ENCODE results near the gene SYT1.

Gene SYT1

GRCh38 chr12:78866518-78866917, 1.9 kb downstream of the SYT1 start:
- Histone ChIP-seq H3K27me3 (ENCODE audit: control insufficient read depth, insufficient read depth, low read length) (no peaks in the 10 kb centered on the region), H3K4me3 (ENCODE audit: low read depth, low read length) (peak overlapping the region; percentile 95), H3K27ac (ENCODE audit: low read depth, low read length) (no peak overlapping the region), H3K36me3 (ENCODE audit: control insufficient read depth, insufficient read depth, low read length) (no peaks in the 10 kb centered on the region), H3K9ac (ENCODE audit: low read depth, low read length) (no peak overlapping the region), H3K9me3 (ENCODE audit: control insufficient read depth, insufficient read depth, low read length) (no peaks in the 10 kb centered on the region), H3K4me1 (ENCODE audit: control insufficient read depth, insufficient read depth, low read length) (peaks cover 37% of the 10 kb centered on the region)

- Histone ChIP-seq H3K4me1 (ENCODE audit: control insufficient read depth, insufficient read depth, low read length) (peaks cover 35% of the 10 kb centered on the region), H3K27me3 (ENCODE audit: control insufficient read depth, insufficient read depth, low read length) (no peaks in the 10 kb centered on the region), H3K27ac (ENCODE audit: low read depth, low read length) (no peak overlapping the region), H3K9ac (ENCODE audit: low read depth, low read length) (no peak overlapping the region), H3K36me3 (ENCODE audit: control insufficient read depth, insufficient read depth, low read length) (no peaks in the 10 kb centered on the region), H3K4me3 (ENCODE audit: low read depth, low read length) (no peak overlapping the region), H3K9me3 (ENCODE audit: control insufficient read depth, insufficient read depth, low read length) (no peaks in the 10 kb centered on the region)
These were observed 6.0 kb downstream of the SYT1 start for GRCh38 chr12:78870539-78870938.

- H3K4me1 ChIP-seq (ENCODE audit: control insufficient read depth, insufficient read depth, low read length), result peaks cover 31% of the 10 kb centered on the region
These were observed 7.0 kb downstream of the SYT1 start for GRCh38 chr12:78871566-78871965.

GRCh38 chr12:78878459-78878858, 13.9 kb downstream of the SYT1 start:
- Histone ChIP-seq H3K4me3 (ENCODE audit: low read depth, low read length) (no peak overlapping the region), H3K36me3 (ENCODE audit: control insufficient read depth, insufficient read depth, low read length) (0 out of 2 replicates have a peak, but pooled peaks cover 4% of the 10 kb centered on the region), H3K9ac (ENCODE audit: low read depth, low read length) (no peak overlapping the region), H3K4me1 (ENCODE audit: control insufficient read depth, insufficient read depth, low read length) (peaks cover 41% of the 10 kb centered on the region), H3K27me3 (ENCODE audit: control insufficient read depth, insufficient read depth, low read length) (no peaks in the 10 kb centered on the region), H3K9me3 (ENCODE audit: control insufficient read depth, insufficient read depth, low read length) (no peaks in the 10 kb centered on the region), H3K27ac (ENCODE audit: low read depth, low read length) (peak overlapping the region; percentile 21)

More at GRCh38 chr12:78871566-78871965, 7.0 kb downstream of the SYT1 start:
- no peak overlapping the region for H3K27ac ChIP-seq (ENCODE audit: low read depth, low read length)
- no peaks in the 10 kb centered on the region for H3K27me3 ChIP-seq (ENCODE audit: control insufficient read depth, insufficient read depth, low read length)
- H3K4me3 ChIP-seq (ENCODE audit: low read depth, low read length), result no peak overlapping the region
- H3K9me3 ChIP-seq (ENCODE audit: control insufficient read depth, insufficient read depth, low read length), result no peaks in the 10 kb centered on the region
- H3K9ac ChIP-seq (ENCODE audit: low read depth, low read length), result no peak overlapping the region
- H3K36me3 ChIP-seq (ENCODE audit: control insufficient read depth, insufficient read depth, low read length), result no peaks in the 10 kb centered on the region

- 0 out of 2 replicates have a peak, but pooled peaks cover 4% of the 10 kb centered on the region for H3K36me3 ChIP-seq (ENCODE audit: control insufficient read depth, insufficient read depth, low read length)
- no peak overlapping the region for H3K9ac ChIP-seq (ENCODE audit: low read depth, low read length)
- no peaks in the 10 kb centered on the region for H3K9me3 ChIP-seq (ENCODE audit: control insufficient read depth, insufficient read depth, low read length)
- H3K27ac ChIP-seq (ENCODE audit: low read depth, low read length), result peak overlapping the region; percentile 21
- H3K4me1 ChIP-seq (ENCODE audit: control insufficient read depth, insufficient read depth, low read length), result peaks cover 41% of the 10 kb centered on the region
- no peak overlapping the region for H3K4me3 ChIP-seq (ENCODE audit: low read depth, low read length)
- no peaks in the 10 kb centered on the region for H3K27me3 ChIP-seq (ENCODE audit: control insufficient read depth, insufficient read depth, low read length)
These were observed 14.3 kb downstream of the SYT1 start for GRCh38 chr12:78878866-78879265.

- Histone ChIP-seq H3K4me3 (ENCODE audit: low read depth, low read length) (no peak overlapping the region), H3K9me3 (ENCODE audit: control insufficient read depth, insufficient read depth, low read length) (no peaks in the 10 kb centered on the region), H3K9ac (ENCODE audit: low read depth, low read length) (no peak overlapping the region; the same call in 1 of the 2 replicates), H3K27ac (ENCODE audit: low read depth, low read length) (peak overlapping the region; percentile 44), H3K27me3 (ENCODE audit: control insufficient read depth, insufficient read depth, low read length) (no peaks in the 10 kb centered on the region), H3K36me3 (ENCODE audit: control insufficient read depth, insufficient read depth, low read length) (0 out of 2 replicates have a peak, but pooled peaks cover 4% of the 10 kb centered on the region), H3K4me1 (ENCODE audit: control insufficient read depth, insufficient read depth, low read length) (peaks cover 32% of the 10 kb centered on the region)
These were observed 15.5 kb downstream of the SYT1 start for GRCh38 chr12:78880078-78880477.

GRCh38 chr12:78881685-78882084, 17.1 kb downstream of the SYT1 start:
- peaks cover 43% of the 10 kb centered on the region for H3K4me1 ChIP-seq (ENCODE audit: control insufficient read depth, insufficient read depth, low read length)
- 0 out of 2 replicates have a peak, but pooled peaks cover 4% of the 10 kb centered on the region for H3K36me3 ChIP-seq (ENCODE audit: control insufficient read depth, insufficient read depth, low read length)
- H3K9ac ChIP-seq (ENCODE audit: low read depth, low read length), result no peak overlapping the region
- H3K27me3 ChIP-seq (ENCODE audit: control insufficient read depth, insufficient read depth, low read length), result no peaks in the 10 kb centered on the region
- no peaks in the 10 kb centered on the region for H3K9me3 ChIP-seq (ENCODE audit: control insufficient read depth, insufficient read depth, low read length)
- H3K4me3 ChIP-seq (ENCODE audit: low read depth, low read length), result no peak overlapping the region
- peak overlapping the region; percentile 69 for H3K27ac ChIP-seq (ENCODE audit: low read depth, low read length)

DNA sequence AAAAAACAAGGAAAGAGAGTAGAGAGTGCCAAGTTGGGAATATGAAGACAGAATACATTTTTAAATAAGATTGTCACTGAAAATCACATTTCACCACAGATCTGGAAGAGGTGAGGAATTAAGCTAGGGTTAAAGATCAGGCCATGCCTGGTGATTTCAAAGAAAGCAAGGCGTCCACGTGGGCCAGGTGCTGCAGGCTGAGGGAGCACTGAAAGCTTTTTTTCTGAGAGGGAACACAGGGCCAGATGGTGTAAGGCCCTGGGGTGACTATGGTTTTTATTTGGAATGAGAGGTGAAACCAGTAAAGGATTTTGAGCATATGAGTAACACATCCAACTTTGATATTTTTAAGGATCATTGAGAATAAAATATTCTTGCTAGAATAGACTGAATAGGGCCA, 20.9 kb downstream of the SYT1 start:
- peaks cover 32% of the 10 kb centered on the region for H3K4me1 ChIP-seq (ENCODE audit: control insufficient read depth, insufficient read depth, low read length)
- H3K27ac ChIP-seq (ENCODE audit: low read depth, low read length), result no peak overlapping the region
- no peaks in the 10 kb centered on the region for H3K36me3 ChIP-seq (ENCODE audit: control insufficient read depth, insufficient read depth, low read length)

DNA sequence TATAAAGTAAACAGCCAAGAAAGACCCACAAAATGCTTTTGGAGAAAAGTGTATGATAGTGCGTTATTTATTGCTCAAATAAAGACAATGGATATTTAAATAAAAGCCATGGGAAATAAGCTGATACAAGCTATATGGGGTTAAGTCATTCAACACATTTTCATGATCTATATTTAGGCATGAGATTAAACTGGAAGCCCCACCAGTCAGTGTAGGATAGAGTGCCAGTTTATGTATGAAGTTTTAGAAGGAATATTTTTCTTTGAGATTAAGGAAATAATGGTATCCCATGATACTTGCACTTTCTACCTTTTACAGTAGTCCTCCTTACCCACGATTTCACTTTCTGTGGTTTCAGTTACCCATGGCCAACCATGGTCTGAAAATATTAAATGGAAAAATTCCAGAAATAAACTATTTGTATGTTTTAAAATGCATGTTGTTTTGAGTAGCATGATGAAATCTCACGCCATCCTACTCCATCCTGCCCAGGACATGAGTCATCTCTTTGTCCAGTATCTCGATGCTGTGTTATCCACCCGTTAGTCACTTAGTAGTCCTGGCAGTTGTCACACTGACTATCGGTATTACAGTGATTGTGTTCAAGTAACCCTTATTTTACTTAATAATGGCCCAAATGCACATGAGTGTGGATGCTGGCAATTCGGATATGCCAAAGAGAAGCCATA, 22.3 kb downstream of the SYT1 start:
- Histone ChIP-seq H3K27ac (ENCODE audit: low read depth, low read length) (peak overlapping the region; percentile 10), H3K9me3 (ENCODE audit: control insufficient read depth, insufficient read depth, low read length) (no peaks in the 10 kb centered on the region), H3K9ac (ENCODE audit: low read depth, low read length) (no peak overlapping the region), H3K4me3 (ENCODE audit: low read depth, low read length) (no peak overlapping the region), H3K36me3 (ENCODE audit: control insufficient read depth, insufficient read depth, low read length) (no peaks in the 10 kb centered on the region), H3K27me3 (ENCODE audit: control insufficient read depth, insufficient read depth, low read length) (no peaks in the 10 kb centered on the region), H3K4me1 (ENCODE audit: control insufficient read depth, insufficient read depth, low read length) (peaks cover 22% of the 10 kb centered on the region)

More for the DNA sequence above, 20.9 kb downstream of the SYT1 start:
- Histone ChIP-seq H3K9me3 (ENCODE audit: control insufficient read depth, insufficient read depth, low read length) (no peaks in the 10 kb centered on the region), H3K4me3 (ENCODE audit: low read depth, low read length) (no peak overlapping the region), H3K9ac (ENCODE audit: low read depth, low read length) (no peak overlapping the region), H3K27me3 (ENCODE audit: control insufficient read depth, insufficient read depth, low read length) (no peaks in the 10 kb centered on the region)

DNA sequence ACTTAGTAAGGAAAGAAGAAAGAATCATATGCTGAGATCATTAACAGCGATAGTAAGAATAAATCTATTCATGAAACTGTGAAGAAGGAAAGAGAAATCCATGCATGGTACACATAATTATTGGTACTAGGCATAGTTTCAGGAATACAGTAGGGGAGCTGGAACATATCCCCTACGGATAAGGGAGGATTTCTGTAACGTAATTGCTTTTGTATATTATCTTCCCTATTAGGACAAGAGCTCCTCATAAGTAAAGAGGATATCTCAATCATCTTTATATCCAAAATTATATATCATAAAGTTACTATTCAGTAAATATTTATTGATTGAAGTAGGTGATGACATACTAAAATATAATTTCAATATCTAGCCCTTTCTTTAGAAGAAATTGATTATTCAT, 22.9 kb downstream of the SYT1 start:
- Histone ChIP-seq H3K36me3 (ENCODE audit: control insufficient read depth, insufficient read depth, low read length) (no peaks in the 10 kb centered on the region), H3K27ac (ENCODE audit: low read depth, low read length) (no peak overlapping the region), H3K4me1 (ENCODE audit: control insufficient read depth, insufficient read depth, low read length) (peaks cover 22% of the 10 kb centered on the region), H3K4me3 (ENCODE audit: low read depth, low read length) (no peak overlapping the region), H3K27me3 (ENCODE audit: control insufficient read depth, insufficient read depth, low read length) (no peaks in the 10 kb centered on the region), H3K9ac (ENCODE audit: low read depth, low read length) (no peak overlapping the region), H3K9me3 (ENCODE audit: control insufficient read depth, insufficient read depth, low read length) (no peaks in the 10 kb centered on the region)

GRCh38 chr12:78888568-78888967, 24.0 kb downstream of the SYT1 start:
- H3K9ac ChIP-seq (ENCODE audit: low read depth, low read length), result no peak overlapping the region
- no peaks in the 10 kb centered on the region for H3K9me3 ChIP-seq (ENCODE audit: control insufficient read depth, insufficient read depth, low read length)
- peaks cover 22% of the 10 kb centered on the region for H3K4me1 ChIP-seq (ENCODE audit: control insufficient read depth, insufficient read depth, low read length)
- H3K4me3 ChIP-seq (ENCODE audit: low read depth, low read length), result no peak overlapping the region
- H3K27me3 ChIP-seq (ENCODE audit: control insufficient read depth, insufficient read depth, low read length), result no peaks in the 10 kb centered on the region
- no peak overlapping the region for H3K27ac ChIP-seq (ENCODE audit: low read depth, low read length)
- H3K36me3 ChIP-seq (ENCODE audit: control insufficient read depth, insufficient read depth, low read length), result no peaks in the 10 kb centered on the region

Measured in HUES48 (cell line).